GM19238 (cell line): ENCODE data around the gene SLC12A9.

Source experiments
- DNase-seq: peaks from one replicate; pipeline ENCODE4 v3.0.0; 2011; ENCODE audit warnings: low spot score; ENCODE audit not compliant: insufficient read length

SLC12A9 gene

DNA sequence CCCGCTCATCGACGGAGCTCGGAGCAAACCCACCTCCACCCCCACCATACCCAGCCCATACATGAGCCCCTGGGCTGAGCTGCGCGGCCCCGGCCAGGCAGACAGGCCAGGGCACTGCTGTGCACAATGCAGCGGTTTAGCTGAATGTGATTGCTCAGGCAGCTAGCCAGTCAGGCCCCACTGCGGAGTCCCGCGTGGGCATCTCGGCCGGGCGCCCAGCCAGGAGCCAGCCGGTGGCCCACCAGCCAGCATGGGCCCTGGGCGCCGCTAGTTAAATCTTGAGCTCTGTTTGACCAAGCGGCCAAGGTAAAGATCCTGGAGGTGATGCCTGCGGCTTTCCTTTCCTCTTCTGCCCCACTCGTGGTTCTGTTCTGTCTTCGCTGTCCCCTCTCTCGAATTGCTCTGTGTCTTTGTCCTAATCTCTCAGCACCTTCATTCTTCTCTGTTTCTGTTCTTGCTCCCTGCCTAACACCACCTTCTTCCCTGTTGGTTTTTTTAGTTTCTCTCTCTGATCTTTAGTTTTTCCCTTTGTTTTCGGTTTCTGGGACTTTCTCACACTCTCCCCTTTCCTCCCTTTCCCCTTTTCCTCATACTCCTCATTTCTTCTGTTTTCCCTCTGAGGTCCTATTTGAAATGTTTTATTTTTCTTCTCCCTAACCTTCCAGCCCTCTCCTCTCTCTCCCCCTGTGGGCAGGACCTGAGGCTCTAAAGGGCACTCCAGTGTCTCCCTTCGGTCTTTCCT, 30.4 kb downstream of the SLC12A9 start:
- no peak for DNase-seq

GRCh38 chr7:100884736-100885439, 32.4 kb downstream of the SLC12A9 start:
- DNase-seq: no peak

- no peak for DNase-seq
These were observed 33.1 kb downstream of the SLC12A9 start for GRCh38 chr7:100885440-100886141.

- DNase-seq: no peak
These were observed 33.8 kb downstream of the SLC12A9 start for GRCh38 chr7:100886142-100886935.

DNA sequence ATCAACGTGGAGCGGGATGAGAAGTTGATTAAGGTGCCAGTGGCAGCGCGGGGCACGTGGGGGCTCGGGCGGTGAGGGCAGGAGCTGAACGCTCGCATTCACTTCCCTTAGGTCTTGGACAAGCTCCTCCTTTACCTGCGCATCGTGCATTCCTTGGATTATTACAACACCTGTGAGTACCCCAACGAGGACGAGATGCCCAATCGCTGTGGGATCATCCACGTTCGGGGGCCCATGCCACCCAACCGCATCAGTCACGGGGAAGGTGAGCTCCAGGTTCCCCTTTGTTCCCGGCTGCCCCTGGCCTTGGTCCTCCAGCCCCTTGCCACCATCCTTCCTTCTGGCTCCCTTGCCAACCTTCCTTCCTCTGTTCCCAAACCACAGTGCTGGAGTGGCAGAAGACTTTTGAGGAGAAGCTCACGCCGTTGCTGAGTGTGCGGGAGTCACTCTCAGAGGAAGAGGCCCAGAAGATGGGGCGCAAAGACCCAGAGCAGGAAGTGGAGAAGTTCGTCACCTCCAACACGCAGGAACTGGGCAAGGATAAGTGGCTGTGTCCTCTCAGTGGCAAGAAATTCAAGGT, 34.5 kb downstream of the SLC12A9 start:
- no peak for DNase-seq

DNA sequence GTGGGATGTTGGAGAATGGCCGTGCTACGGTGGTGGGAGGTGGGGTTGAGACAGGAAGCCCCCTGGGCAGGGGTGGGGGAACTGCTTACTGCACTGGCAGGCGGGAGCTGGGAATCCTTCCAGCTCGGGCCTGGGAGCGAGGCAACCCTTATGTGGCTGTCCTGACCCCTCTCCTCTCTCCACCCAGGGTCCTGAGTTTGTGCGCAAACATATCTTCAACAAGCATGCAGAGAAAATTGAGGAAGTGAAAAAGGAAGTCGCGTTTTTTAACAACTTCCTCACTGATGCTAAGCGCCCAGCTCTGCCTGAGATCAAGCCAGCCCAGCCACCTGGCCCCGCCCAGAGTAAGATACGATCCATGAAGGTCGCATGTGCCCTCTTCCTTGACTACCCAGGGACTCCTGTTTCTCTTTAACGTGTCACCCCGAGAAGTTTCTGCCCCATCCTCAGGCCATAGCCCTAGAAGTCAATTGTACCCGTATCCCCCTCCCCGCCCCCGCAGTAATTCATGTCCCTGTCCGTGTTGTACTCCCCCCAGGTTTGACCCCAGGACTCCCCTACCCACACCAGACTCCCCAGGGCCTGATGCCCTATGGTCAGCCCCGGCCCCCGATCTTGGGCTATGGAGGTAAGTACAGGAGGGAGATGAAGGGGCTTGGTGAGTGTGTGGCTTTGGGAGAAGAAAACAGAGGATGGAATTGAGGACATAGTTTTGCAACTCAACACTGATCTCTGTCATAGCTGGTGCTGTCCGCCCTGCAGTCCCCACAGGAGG, 35.2 kb downstream of the SLC12A9 start:
- DNase-seq: peak; percentile 85

DNA sequence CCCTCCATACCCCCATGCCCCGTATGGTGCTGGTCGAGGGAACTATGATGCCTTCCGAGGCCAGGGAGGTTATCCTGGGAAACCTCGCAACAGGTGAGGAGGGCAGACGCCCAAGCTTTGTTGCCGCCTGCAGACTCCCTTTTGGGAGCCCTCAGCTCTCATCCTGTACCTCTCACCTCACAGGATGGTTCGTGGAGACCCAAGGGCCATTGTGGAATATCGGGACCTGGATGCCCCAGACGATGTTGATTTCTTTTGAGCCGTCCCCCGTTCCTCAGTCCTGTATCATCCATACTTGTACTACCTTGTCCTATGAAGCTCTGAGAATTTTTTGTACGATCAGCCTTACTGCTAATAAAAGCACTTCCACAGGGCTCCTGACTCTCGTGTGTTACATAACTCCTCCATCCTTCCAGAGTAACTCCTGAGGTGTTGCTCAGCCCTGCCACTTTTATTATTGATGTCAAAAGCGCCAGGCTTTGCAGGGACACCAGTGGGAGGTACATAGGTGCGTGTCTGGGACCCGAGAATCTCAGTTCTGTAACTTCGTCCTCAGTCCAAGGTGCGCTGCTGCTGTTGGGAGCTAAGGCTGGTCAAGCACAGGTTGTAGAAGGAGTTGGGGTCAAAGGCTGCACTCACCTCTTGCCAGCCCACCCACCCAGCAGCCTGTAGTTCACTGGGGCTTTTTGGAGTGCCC, 35.9 kb downstream of the SLC12A9 start:
- DNase-seq: no peak

- DNase-seq: no peak
These were observed 36.7 kb downstream of the SLC12A9 start, which contains the start of gene UFSP1 for GRCh38 chr7:100888988-100889750. Gene UFSP1 (minus strand): TSS chr7:100889715. CDS start chr7:100889271, 444 bp downstream.

GRCh38 chr7:100890653-100891567, 38.4 kb downstream of the SLC12A9 start:
- no peak for DNase-seq

- no peak for DNase-seq
These were observed 39.2 kb downstream of the SLC12A9 start for GRCh38 chr7:100891568-100892247.

GRCh38 chr7:100892364-100893317, 40.1 kb downstream of the SLC12A9 start:
- DNase-seq: no peak

DNA sequence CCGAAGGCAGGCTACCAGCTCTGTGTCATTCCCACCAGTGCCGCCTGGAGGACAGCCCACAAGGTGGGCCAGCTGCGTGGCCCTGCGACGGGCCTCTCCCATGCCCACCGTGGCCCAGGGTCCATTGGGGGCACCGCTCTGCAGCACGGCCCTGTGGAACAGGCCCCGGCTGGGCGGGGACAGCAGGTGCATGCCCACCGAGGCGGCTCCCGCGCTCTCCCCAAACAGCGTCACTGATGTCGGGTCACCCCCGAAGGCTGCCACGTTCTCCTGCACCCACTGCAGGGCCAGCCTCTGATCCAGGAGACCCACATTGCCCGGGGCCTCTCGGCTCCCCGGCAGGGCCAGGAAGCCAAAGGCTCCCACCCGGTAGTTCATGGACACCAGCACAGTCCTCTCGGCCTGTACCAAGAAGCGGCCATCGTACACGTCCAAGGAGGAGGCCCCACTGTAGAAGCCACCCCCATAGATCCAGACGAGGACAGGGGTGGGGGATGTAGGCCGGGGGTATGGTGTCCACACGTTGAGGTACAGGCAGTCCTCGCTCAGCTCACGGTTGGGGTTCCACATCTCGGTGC, 40.9 kb downstream of the SLC12A9 start:
- no peak for DNase-seq

DNA sequence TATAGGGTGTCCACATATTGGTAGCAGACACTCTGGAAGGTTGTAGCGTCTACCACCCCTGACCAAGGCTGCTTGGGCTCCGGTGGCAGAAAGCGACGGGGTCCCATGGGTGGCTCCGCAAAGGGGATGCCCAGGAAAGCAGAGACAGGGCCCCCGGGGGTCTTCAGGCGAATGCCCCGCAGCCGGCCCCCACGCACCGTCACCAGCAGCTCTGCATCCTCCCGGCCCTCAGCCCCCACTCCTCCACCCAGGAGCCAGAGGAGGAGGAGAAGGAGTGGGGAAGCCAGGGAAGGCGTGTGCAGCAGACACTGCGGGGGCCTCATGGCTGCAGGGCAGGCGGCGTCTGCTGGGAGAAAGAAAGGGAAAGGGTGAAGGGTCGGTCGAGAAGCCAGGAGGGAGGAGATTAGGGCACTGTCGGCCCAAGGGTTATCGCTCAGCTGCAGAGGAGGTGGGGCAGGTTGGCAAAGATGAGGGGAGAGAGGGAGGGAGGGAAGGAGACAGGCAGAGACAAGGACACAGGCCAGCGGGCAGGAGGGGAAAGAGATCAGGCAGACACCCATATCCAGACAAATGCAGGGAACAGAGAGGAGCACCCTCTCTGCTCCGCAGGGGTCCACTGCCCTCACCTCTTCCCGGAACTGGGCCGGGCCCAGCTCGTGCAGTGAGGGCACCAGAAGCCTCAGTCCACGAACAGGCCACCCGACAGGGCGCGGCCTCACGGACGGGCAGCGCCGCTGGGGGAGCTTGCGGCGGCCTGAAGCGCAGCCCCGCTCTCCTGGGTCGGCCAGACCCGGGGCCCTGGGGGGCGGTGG, 41.6 kb downstream of the SLC12A9 start:
- no peak for DNase-seq

DNA sequence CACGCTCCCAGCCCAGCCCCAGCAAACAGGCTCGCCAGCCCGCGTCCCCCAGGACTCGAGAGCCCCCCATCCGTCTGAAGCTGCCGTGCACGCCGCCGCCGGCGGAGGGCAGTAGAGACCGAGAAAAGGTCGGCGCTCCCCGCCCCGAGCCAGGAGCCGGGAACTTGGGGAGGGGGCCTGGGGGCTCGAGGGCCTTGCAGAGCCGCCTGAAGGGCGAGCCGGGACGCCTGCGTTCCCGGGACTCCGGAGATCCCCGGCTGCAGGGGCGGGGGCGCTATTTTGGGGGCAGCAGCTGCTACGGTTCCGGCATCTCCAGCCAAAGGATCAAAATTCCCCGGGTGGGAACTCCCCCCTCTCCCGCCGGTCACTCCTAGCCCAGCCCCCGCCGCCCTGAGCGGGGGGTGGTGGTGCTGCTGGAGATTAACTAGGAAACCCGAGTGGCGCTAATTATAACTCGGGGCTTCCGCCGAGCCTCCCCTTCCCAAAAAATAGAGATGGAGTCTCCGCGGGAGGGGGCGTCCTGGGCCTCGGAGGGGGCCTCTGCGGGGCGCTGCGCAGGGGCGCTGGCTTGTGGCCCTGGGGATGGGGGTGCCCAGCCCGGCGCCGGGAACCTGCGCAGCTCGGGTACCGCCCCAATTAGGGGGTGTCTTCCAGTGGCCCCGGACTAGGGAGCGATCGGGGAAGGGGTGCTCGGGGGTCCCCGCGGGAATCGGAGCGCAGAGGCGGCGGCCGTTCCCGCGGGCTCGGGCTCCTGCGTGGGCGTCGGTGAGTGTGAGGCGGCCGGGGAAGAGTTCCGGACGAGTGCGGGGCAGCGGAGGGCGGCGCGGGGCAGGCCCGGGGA, 42.6 kb downstream of the SLC12A9 start:
- no peak for DNase-seq
